ENCODE measurements around the gene CD93. TPM values are rescaled to one million over a fixed set of nuclear protein-coding genes. Genes with fewer than 3 reads are reported as not detected.

Gene CD93
- total RNA-seq, 6 donors from 2014 or later, result 25.1 to 160 (median 68.8) TPM

GRCh38 chr20:23128461-23129125 is 42.5 kb upstream of the CD93 start:
- H3K27ac ChIP-seq, result peak overlapping the region in 3 of 4 donors; percentile 18 to 82 (median 60)
- ATAC-seq (ENCODE audit: low FRiP score in 2 of 2) (no peak), DNase-seq (no peak)

GRCh38 chr20:23127506-23128279 is 41.6 kb upstream of the CD93 start:
- TF ChIP-seq POLR2A (IDR thresholded peaks at IDR 0.05) (no peak), CTCF (IDR thresholded peaks at IDR 0.05) (no peak), EP300 (IDR thresholded peaks at IDR 0.05) (no peak), POLR2AphosphoS5 (IDR thresholded peaks at IDR 0.05) (no peak)
- Histone ChIP-seq H3K4me1 (peaks cover 27 to 62% (median 51%) of the 10 kb centered on the region in 4 donors), H3K36me3 (no peaks in the 10 kb centered on the region), H3K9me3 (no peaks in the 10 kb centered on the region), H3K27ac (peak overlapping the region in 3 of 4 donors; percentile 76 to 85 (median 82)), H3K4me3 (no peak overlapping the region), H3K27me3 (no peaks in the 10 kb centered on the region)
- 89 to 92% methylated on average over 12 to 14 of the region's 14 CpGs for WGBS, 2 donors
- DNase-seq, result no peak
- ATAC-seq (ENCODE audit: low FRiP score in 2 of 2), result no peak

More at GRCh38 chr20:23128461-23129125, 42.5 kb upstream of the CD93 start:
- H3K4me3 ChIP-seq, result no peak overlapping the region
- no peaks in the 10 kb centered on the region for H3K36me3 ChIP-seq
- no peaks in the 10 kb centered on the region for H3K9me3 ChIP-seq
- WGBS, 2 donors, result 82 to 86% methylated on average over 9 to 12 of the region's 13 CpGs
- peaks cover 32 to 65% (median 59%) of the 10 kb centered on the region in 4 donors for H3K4me1 ChIP-seq
- TF ChIP-seq CTCF (IDR thresholded peaks at IDR 0.05) (no peak), POLR2AphosphoS5 (IDR thresholded peaks at IDR 0.05) (no peak), EP300 (IDR thresholded peaks at IDR 0.05) (no peak), POLR2A (IDR thresholded peaks at IDR 0.05) (no peak)
- no peaks in the 10 kb centered on the region for H3K27me3 ChIP-seq

GRCh38 chr20:23126281-23127061 is 40.3 kb upstream of the CD93 start:
- Histone ChIP-seq H3K27ac (peak overlapping the region; percentile 75 to 85 (median 79)), H3K4me1 (peaks cover 27 to 57% (median 46%) of the 10 kb centered on the region in 4 donors), H3K36me3 (no peaks in the 10 kb centered on the region), H3K4me3 (no peak overlapping the region), H3K27me3 (no peaks in the 10 kb centered on the region), H3K9me3 (no peaks in the 10 kb centered on the region)
- TF ChIP-seq CTCF (IDR thresholded peaks at IDR 0.05), result no peak
- TF ChIP-seq POLR2A (IDR thresholded peaks at IDR 0.05), result no peak
- peak; percentile 24 to 39 for TF ChIP-seq POLR2AphosphoS5 (IDR thresholded peaks at IDR 0.05)
- DNase-seq (peak in 1 of 2 donors; percentile 45), ATAC-seq (ENCODE audit: low FRiP score in 2 of 2) (peak; percentile 28 to 58)
- WGBS, 2 donors, result 68% methylated on average over 11 to 12 of the region's 12 CpGs

- peak overlapping the region; percentile 75 to 85 (median 79) for H3K27ac ChIP-seq
- TF ChIP-seq EP300 (IDR thresholded peaks at IDR 0.05) (peak in 1 of 4 donors; percentile 6), CTCF (IDR thresholded peaks at IDR 0.05) (no peak), POLR2A (IDR thresholded peaks at IDR 0.05) (peak in 1 of 4 donors; percentile 44), POLR2AphosphoS5 (IDR thresholded peaks at IDR 0.05) (peak; percentile 25 to 62)
- WGBS, 2 donors, result 60 to 83% methylated on average over 3 to 5 of the region's 5 CpGs
- DNase-seq, result peak in 1 of 2 donors; percentile 80
- no peaks in the 10 kb centered on the region for H3K9me3 ChIP-seq
- peak; percentile 60 to 80 for ATAC-seq (ENCODE audit: low FRiP score in 2 of 2)
- H3K4me3 ChIP-seq, result no peak overlapping the region
- H3K27me3 ChIP-seq, result no peaks in the 10 kb centered on the region
- H3K36me3 ChIP-seq, result no peaks in the 10 kb centered on the region
- peaks cover 33 to 63% (median 47%) of the 10 kb centered on the region in 4 donors for H3K4me1 ChIP-seq
These were observed 39.6 kb upstream of the CD93 start for GRCh38 chr20:23125625-23126191.

Data from upper lobe of left lung (tissue), 6 donors.